Esophagus muscularis mucosa (tissue), 4 donors: Measurements from ENCODE around the gene TBC1D5. TPM values are rescaled to one million over a fixed set of nuclear protein-coding genes. Genes with fewer than 3 reads are reported as not detected.
"Not testable (repeated sequence)": the region's sequence is repeated elsewhere in the genome, so short reads cannot be mapped to it uniquely, and the experiment has no call there.

Experiments
- DNase-seq: peaks from one replicate; pipeline ENCODE4 v3.0.0-alpha.2; 2017; ENCODE audit errors: extremely low spot score
- H3K27ac ChIP-seq, 4 donors: fragments of 200-600 bp; sonication (generic); replicated peaks in 1 of 4; 1 replicate in 3 of 4; 2 replicates in 1 of 4; pipeline ENCODE4 v1.5.1; 2016 to 2019; ENCODE audit warnings: mild to moderate bottlenecking in 1 of 4
- H3K27me3 ChIP-seq, 4 donors: fragments of 200-600 bp; sonication (generic); one replicate each; pipeline versions ENCODE4 v1.5.1 to v1.6.0; 2016 to 2019
- H3K36me3 ChIP-seq, 4 donors: fragments of 200-600 bp; sonication (generic); one replicate each; pipeline ENCODE4 v1.5.1; 2016 to 2019
- H3K4me1 ChIP-seq, 4 donors: fragments of 200-600 bp; sonication (generic); one replicate each; pipeline ENCODE4 v1.5.1; 2016 to 2019
- H3K4me3 ChIP-seq, 4 donors: fragments of 200-600 bp; sonication (generic); 1 replicate in 2 of 4; 2 replicates in 2 of 4; pipeline ENCODE4 v1.5.1; 2016 to 2019; ENCODE audit warnings: mild to moderate bottlenecking in 4 of 4, moderate library complexity in 1 of 4
- H3K9me3 ChIP-seq, 4 donors: fragments of 200-600 bp; sonication (generic); 1 replicate in 3 of 4; 2 replicates in 1 of 4; pipeline ENCODE4 v1.5.1; 2016 to 2019
- EP300 ChIP-seq: sonication (generic); formaldehyde crosslinking; IDR thresholded peaks from one replicate; pipeline ENCODE4 v1.6.1; 2017; ENCODE audit warnings: antibody characterized with exemption
- POLR2A ChIP-seq: fragments of 450-650 bp; IDR thresholded peaks from one replicate; pipeline ENCODE4 v1.6.1; 2017; ENCODE audit warnings: antibody characterized with exemption, moderate library complexity, mild to moderate bottlenecking, low read depth
- POLR2AphosphoS5 ChIP-seq, 2 donors: sonication (generic); formaldehyde crosslinking; IDR thresholded peaks; one replicate each; pipeline ENCODE4 v1.6.1; 2017; ENCODE audit warnings: antibody characterized with exemption in 2 of 2
- WGBS: methylation state at CpG from one replicate; pipeline ENCODE4 v1.1.5; 2018; 5-methylcytosine and 5-hydroxymethylcytosine counted together
- intact Hi-C: fragments of 100-400 bp; cut with DNase I; formaldehyde crosslinking; loops from one replicate; pipeline ENCODE4 v1.15.1; 2023
- total RNA-seq, 4 donors: library from RNA; depleted of rRNA; stranded (reverse); fragments of >200 nt; gene quantifications; one replicate each; pipeline versions ENCODE4 v1.1.0 to v1.2.1, GENCODE V29; 2016
- TF ChIP-seq, protein P1 (sequence below), 3 experiments: fragments of 200-600 bp in 2 of 3; fragments of 450-650 bp in 1 of 3; sonication (generic) in 2 of 3; IDR thresholded peaks; one replicate each; pipeline ENCODE4 v1.5.1; 2017 to 2019; ENCODE audit warnings: antibody characterized with exemption in 3 of 3, mild to moderate bottlenecking in 2 of 3, moderate library complexity in 1 of 3

Gene TBC1D5
- total RNA-seq, 4 donors from 2014 or later: 54.0 to 83.1 (median 63.6) TPM

DNA sequence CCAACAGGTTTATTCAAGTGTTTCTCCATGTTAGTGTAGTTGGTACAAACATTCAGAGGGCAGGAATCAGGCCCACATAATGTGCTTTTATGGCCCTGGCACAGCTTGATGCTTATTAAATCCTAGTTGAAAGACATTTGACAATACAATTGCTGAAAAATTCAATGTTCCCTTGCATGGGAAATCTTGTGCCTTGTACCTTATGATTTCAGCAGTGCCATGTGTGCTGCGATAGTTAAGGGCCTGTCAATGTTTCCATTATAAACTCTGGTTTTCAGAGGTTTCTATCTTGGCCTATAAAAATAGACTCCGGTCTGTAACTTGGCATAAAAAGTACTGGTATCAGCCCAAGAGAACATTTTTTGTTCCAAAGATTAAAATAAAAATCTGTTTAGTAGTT lies 207.2 kb downstream of the TBC1D5 start:
- WGBS: 17% methylated on average over 2 of the region's 2 CpGs
- intact Hi-C loops: no loop called here
- H3K4me1 ChIP-seq: peaks cover 5 to 10% (median 7%) of the 10 kb centered on the region in 4 donors
- H3K27ac ChIP-seq: no peak overlapping the region
- TF ChIP-seq, protein P1, sequence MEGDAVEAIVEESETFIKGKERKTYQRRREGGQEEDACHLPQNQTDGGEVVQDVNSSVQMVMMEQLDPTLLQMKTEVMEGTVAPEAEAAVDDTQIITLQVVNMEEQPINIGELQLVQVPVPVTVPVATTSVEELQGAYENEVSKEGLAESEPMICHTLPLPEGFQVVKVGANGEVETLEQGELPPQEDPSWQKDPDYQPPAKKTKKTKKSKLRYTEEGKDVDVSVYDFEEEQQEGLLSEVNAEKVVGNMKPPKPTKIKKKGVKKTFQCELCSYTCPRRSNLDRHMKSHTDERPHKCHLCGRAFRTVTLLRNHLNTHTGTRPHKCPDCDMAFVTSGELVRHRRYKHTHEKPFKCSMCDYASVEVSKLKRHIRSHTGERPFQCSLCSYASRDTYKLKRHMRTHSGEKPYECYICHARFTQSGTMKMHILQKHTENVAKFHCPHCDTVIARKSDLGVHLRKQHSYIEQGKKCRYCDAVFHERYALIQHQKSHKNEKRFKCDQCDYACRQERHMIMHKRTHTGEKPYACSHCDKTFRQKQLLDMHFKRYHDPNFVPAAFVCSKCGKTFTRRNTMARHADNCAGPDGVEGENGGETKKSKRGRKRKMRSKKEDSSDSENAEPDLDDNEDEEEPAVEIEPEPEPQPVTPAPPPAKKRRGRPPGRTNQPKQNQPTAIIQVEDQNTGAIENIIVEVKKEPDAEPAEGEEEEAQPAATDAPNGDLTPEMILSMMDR (IDR thresholded peaks at IDR 0.05): no peak
- no peak for TF ChIP-seq EP300
- no peak for TF ChIP-seq POLR2A
- TF ChIP-seq POLR2AphosphoS5 (IDR thresholded peaks at IDR 0.05): no peak
- H3K36me3 ChIP-seq: no peaks in the 10 kb centered on the region
- no peak overlapping the region for H3K4me3 ChIP-seq
- no peaks in the 10 kb centered on the region for H3K27me3 ChIP-seq
- DNase-seq: no peak
- H3K9me3 ChIP-seq: no peaks in the 10 kb centered on the region

DNA sequence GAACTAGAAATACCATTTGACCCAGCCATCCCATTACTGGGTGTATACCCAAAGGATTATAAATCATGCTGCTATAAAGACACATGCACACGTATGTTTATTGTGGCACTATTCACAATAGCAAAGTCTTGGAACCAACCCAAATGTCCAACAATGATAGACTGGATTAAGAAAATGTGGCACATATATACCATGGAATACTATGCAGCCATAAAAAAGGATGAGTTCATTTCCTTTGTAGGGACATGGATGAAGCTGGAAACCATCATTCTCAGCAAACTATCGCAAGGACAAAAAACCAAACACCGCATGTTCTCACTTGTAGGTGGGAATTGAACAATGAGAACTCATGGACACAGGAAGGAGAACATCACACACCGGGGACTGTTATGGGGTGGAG lies 210.0 kb downstream of the TBC1D5 start:
- DNase-seq, H3K4me3 ChIP-seq, H3K27me3 ChIP-seq, H3K9me3 ChIP-seq, H3K27ac ChIP-seq, intact Hi-C loops, H3K36me3 ChIP-seq: not testable (repeated sequence)
- WGBS: 94% methylated on average over 4 of the region's 4 CpGs
- peaks cover 5 to 10% (median 7%) of the 10 kb centered on the region in 4 donors for H3K4me1 ChIP-seq

DNA sequence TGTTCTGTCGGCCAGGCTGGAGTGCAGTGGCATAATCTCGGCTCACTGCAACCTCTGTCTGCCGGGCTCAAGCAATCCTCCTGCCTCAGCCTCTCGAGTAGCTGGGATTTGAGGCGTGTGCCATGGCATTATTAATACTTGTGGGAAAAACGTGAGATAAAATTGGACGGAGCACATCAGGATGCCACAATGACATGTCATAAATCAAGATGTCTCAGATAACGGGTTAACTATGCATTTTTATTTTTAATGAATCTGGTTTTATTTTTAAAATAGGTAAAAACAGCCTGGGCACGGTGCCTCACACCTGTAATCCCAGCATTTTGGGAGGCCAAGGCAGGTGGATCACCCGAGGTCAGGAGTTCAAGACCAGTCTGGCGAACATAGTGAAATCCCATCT lies 212.8 kb downstream of the TBC1D5 start:
- no peak overlapping the region for H3K4me3 ChIP-seq
- no peaks in the 10 kb centered on the region for H3K36me3 ChIP-seq
- no peaks in the 10 kb centered on the region for H3K9me3 ChIP-seq
- intact Hi-C loops: no loop called here
- DNase-seq: no peak
- TF ChIP-seq EP300 (no peak), POLR2A (no peak), POLR2AphosphoS5 (IDR thresholded peaks at IDR 0.05) (no peak)
- H3K27me3 ChIP-seq: no peaks in the 10 kb centered on the region
- 89% methylated on average over 11 of the region's 11 CpGs for WGBS
- no peak overlapping the region for H3K27ac ChIP-seq
- peaks cover 0 to 6% (median 0%) of the 10 kb centered on the region in 4 donors for H3K4me1 ChIP-seq

DNA sequence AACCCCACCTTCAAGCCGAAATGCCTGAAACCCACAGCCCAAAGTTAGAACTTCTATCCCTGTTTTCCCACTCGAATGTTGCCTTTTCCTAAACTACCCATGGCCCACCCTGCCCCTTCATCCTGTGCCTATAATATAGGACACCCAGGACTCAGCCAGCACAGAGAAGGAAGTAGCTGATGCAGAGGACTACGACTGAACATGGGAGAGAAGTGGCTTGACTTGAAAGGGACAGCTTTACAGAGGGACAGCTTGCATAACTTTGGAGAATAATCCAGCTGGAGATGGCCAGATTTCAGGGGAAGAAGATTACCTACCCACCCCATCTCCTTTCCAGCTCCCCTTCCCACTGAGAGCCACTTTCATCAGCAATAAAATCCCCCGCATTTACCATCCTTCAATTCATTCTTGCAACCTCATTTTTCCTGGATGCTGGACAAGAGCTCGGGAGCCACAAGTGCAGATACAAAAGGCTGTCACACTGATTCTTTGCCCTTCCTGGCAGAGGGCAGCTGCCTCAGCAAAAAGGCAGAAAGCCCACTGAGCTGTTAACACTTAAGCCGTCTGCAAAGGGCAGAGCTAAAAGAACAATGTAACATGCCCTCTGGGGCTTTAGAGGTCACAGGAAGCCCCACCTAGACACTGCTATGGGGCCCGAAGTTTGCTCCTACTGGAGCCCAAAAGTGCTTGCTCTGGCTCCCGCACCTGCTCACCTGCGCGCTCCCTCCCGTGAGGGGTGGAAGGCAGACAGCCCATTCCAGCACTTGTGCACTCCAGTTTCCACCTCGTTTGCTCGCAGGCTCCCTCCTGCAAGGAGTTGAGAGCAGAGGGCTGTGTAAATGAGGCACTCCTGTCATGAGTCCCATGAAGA lies 224.0 kb downstream of the TBC1D5 start:
- H3K27me3 ChIP-seq: no peaks in the 10 kb centered on the region
- DNase-seq: no peak
- H3K9me3 ChIP-seq: no peaks in the 10 kb centered on the region
- TF ChIP-seq EP300: no peak
- TF ChIP-seq POLR2A: no peak
- no peak for TF ChIP-seq POLR2AphosphoS5 (IDR thresholded peaks at IDR 0.05)
- TF ChIP-seq, protein P1 (IDR thresholded peaks at IDR 0.05): no peak
- H3K4me3 ChIP-seq: no peak overlapping the region
- peaks cover 0 to 4% (median 0%) of the 10 kb centered on the region in 4 donors for H3K36me3 ChIP-seq
- intact Hi-C loops: no loop called here
- peaks cover 0 to 6% (median 2%) of the 10 kb centered on the region in 4 donors for H3K4me1 ChIP-seq
- no peak overlapping the region for H3K27ac ChIP-seq
- WGBS: 80% methylated on average over 6 of the region's 13 CpGs

DNA sequence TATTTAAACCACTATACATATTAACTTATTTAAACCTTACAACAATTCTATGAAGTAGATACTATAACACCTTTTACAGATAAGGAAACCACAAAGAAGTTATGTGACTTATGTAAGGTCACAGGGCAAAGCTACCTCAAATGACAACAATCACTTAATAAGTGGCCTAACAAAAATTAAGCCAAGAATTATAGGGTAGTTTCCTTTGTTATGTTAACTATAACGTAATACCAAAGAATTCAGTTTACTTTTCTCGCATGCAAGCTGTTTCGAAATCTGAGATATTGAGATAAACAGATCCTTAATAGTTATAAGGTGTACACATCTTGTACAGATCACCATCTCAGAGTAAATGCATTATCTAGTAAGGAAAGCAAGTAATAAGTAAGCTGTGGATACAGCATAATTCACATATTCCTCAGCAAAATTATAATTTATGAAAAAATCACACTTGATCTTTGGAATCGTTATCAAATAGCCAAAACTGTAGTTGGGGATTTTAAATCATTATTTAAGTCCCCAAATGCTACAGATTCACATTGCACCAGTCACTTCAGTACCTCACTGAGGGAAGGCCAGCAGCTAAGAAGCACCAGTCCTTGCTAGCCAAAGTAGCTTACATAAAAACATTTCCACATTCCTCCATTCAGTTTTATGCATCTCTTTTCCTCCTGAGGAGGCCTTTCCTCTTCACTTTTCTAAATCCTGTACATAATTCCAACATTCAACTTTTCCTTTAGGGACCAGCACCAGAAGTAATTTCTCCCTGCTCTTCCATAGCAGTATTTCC lies 226.8 kb downstream of the TBC1D5 start:
- intact Hi-C loops: no loop called here
- peaks cover 0 to 6% (median 2%) of the 10 kb centered on the region in 4 donors for H3K4me1 ChIP-seq
- no peak overlapping the region for H3K27ac ChIP-seq
- no peaks in the 10 kb centered on the region for H3K27me3 ChIP-seq
- TF ChIP-seq EP300 (no peak), POLR2AphosphoS5 (IDR thresholded peaks at IDR 0.05) (no peak), POLR2A (no peak)
- TF ChIP-seq, protein P1 (IDR thresholded peaks at IDR 0.05): no peak
- H3K9me3 ChIP-seq: no peaks in the 10 kb centered on the region
- no peak for DNase-seq
- H3K36me3 ChIP-seq: peaks cover 0 to 4% (median 0%) of the 10 kb centered on the region in 4 donors
- H3K4me3 ChIP-seq: no peak overlapping the region
- 84% methylated on average over 4 of the region's 4 CpGs for WGBS
